CD4-positive, alpha-beta T cell (primary cell): ENCODE measurements around the gene RGS14. TPM values are rescaled to one million over a fixed set of nuclear protein-coding genes. Genes with fewer than 3 reads are reported as not detected.

Source experiments
- ATAC-seq: fragments of 200-7000 bp; cut with Tn5 transposase; one replicate; pipeline ENCODE4 v1.10.0; 2022; ENCODE audit warnings: mild to moderate bottlenecking; ENCODE audit not compliant: poor library complexity
- CTCF ChIA-PET: fragments of 350-600 bp; sonication (Branson Sonifier 250); formaldehyde crosslinking; loops from one replicate; lab custom pipeline; 2021; ENCODE audit warnings: antibody characterized with exemption, inconsistent platforms; lab: Charles Lee
- POLR2A ChIA-PET: fragments of 350-600 bp; sonication (Branson Sonifier 250); formaldehyde crosslinking; loops from one replicate; lab custom pipeline; 2021; ENCODE audit warnings: antibody characterized with exemption, inconsistent platforms; lab: Charles Lee
- DNase-seq, 14 experiments: peaks; one replicate each; pipeline ENCODE4 v3.0.0-alpha.2; 2013 to 2020; ENCODE audit warnings: mixed read lengths in 2 of 14
- H3K27ac ChIP-seq, 2 donors: one replicate each; pipeline versions ENCODE4 v1.5.1 to v1.7.0; 2013; ENCODE audit warnings: low read length in 2 of 2, low read depth in 1 of 2, mild to moderate bottlenecking in 1 of 2
- H3K27me3 ChIP-seq, 2 experiments: 1 replicate in 1 of 2; 2 replicates in 1 of 2; pipeline versions ENCODE4 v1.6.1 to v1.7.0; 2013; ENCODE audit warnings: low read length in 2 of 2, control low read depth in 1 of 2, mild to moderate bottlenecking in 1 of 2, moderate library complexity in 1 of 2; ENCODE audit not compliant: insufficient read depth in 2 of 2, control insufficient read depth in 1 of 2
- H3K36me3 ChIP-seq: one replicate; pipeline ENCODE4 v1.6.1; 2013; ENCODE audit warnings: low read length, control low read depth; ENCODE audit not compliant: insufficient read depth
- H3K4me1 ChIP-seq: one replicate; pipeline ENCODE4 v1.6.1; 2013; ENCODE audit warnings: low read length, control low read depth; ENCODE audit not compliant: insufficient read depth
- H3K4me3 ChIP-seq: one replicate; pipeline ENCODE4 v1.5.1; 2013; ENCODE audit warnings: mild to moderate bottlenecking, low read length, moderate library complexity
- H3K9me3 ChIP-seq, 2 experiments: 1 replicate in 1 of 2; 2 replicates in 1 of 2; pipeline versions ENCODE4 v1.6.1 to v1.7.0; 2013; ENCODE audit warnings: low read length in 2 of 2, mild to moderate bottlenecking in 2 of 2, control low read depth in 1 of 2, moderate library complexity in 1 of 2; ENCODE audit not compliant: control insufficient read depth in 1 of 2, insufficient read depth in 1 of 2
- H3K27ac Mint-ChIP-seq: one replicate; pipeline ENCODE4 v1.8.0; 2020; ENCODE audit warnings: mixed read lengths
- H3K27me3 Mint-ChIP-seq: one replicate; pipeline ENCODE4 v1.8.0; 2021; ENCODE audit warnings: mixed read lengths
- H3K36me3 Mint-ChIP-seq: one replicate; pipeline ENCODE4 v1.8.0; 2021; ENCODE audit warnings: low read depth, mixed read lengths
- H3K4me1 Mint-ChIP-seq: one replicate; pipeline ENCODE4 v1.8.0; 2021; ENCODE audit warnings: low read depth, mixed read lengths
- H3K4me3 Mint-ChIP-seq: one replicate; pipeline ENCODE4 v1.8.0; 2020; ENCODE audit warnings: mild to moderate bottlenecking, mixed read lengths
- H3K9me3 Mint-ChIP-seq: one replicate; pipeline ENCODE4 v1.8.0; 2020; ENCODE audit warnings: mixed read lengths
- CTCF ChIP-seq: fragments of 200-600 bp; IDR thresholded peaks from one replicate; pipeline ENCODE4 v1.8.0; 2022; ENCODE audit warnings: antibody characterized with exemption, mild to moderate bottlenecking
- intact Hi-C, 2 experiments: fragments of 100-400 bp; cut with DNase I in 1 of 2; cut with micrococcal nuclease in 1 of 2; formaldehyde crosslinking; loops; one replicate each; pipeline versions ENCODE4 v1.15.1 to v1.9.0; 2023 to 2025; cut with DNase I, micrococcal nuclease
- total RNA-seq, 174 experiments: library from RNA in 2 of 174; stranded (reverse) in 2 of 174; gene quantifications; one replicate each; pipeline ENCODE4 v1.2.3 and lab custom pipeline; 2021 to 2026

The RGS14 gene
- total RNA-seq, 2 experiments from 2014 or later = 34.7 to 35.3 TPM

DNA sequence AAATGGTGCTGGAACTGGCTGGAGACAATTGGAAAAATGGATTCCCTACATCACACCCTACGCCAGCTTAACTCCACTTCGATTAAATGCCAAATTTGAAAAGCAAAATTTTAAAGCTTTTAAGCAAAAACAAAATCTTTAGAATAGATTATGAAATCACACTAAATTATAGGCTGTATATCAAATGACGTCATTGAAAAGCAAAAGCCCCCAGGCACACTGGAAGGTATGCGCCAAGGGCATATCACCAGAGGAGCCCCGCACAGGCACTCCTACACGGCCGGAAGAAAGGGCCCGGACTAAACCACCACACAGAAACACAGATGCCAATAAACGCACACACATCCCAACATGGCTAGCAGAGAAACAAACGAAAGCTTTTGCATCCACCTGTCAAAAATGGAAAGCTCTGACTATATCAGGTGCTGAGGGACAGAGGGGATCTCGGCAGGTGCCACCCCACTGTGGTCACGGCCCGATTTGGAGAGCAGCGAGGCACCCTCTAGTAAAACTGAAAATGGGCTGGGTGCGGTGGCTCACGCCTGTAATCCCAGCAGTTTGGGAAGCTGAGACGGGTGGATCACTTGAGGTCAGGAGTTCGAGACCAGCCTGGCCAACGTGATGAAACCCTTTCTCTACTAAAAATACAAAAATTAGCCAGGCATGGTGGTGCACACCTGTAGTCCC, 29.0 kb upstream of the RGS14 start:
- Histone ChIP-seq H3K27me3 (no peaks in the 10 kb centered on the region), H3K27ac (no peak overlapping the region), H3K4me3 (no peak overlapping the region), H3K4me1 (peaks cover 7% of the 10 kb centered on the region), H3K36me3 (peaks cover 41% of the 10 kb centered on the region), H3K9me3 (no peaks in the 10 kb centered on the region)
- intact Hi-C loops = no loop called here
- H3K4me1 Mint-ChIP-seq = peaks cover 5% of the 10 kb centered on the region
- no peak for TF ChIP-seq CTCF
- H3K4me3 Mint-ChIP-seq = no peak overlapping the region
- no peak for DNase-seq
- POLR2A ChIA-PET = no interaction called here
- no peaks in the 10 kb centered on the region for H3K9me3 Mint-ChIP-seq
- H3K27me3 Mint-ChIP-seq = no peaks in the 10 kb centered on the region
- CTCF ChIA-PET = no interaction called here
- H3K36me3 Mint-ChIP-seq = peaks cover 55% of the 10 kb centered on the region
- H3K27ac Mint-ChIP-seq = no peak overlapping the region
- ATAC-seq = no peak

DNA sequence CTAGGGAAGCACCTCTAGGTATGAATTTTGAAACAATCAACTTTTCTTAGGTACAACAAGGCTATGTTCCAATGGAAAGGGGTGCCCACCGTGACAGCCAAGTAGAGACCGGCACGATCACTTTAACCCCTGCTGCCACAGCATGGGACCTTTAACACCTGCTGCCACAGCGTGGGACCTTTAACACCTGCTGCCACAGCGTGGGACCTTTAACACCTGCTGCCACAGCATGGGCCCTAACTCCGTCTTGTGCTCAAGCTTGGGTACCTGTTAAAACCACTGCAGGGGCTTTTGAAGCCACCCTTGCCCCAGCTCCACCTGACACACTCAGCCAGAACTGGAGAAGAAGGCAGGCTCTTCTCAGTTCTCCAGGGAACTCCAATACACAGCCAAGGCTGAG, 27.8 kb upstream of the RGS14 start:
- POLR2A ChIA-PET = no interaction called here
- Mint-ChIP-seq H3K9me3 (no peaks in the 10 kb centered on the region), H3K4me1 (peaks cover 5% of the 10 kb centered on the region), H3K36me3 (peaks cover 62% of the 10 kb centered on the region), H3K27ac (no peak overlapping the region), H3K4me3 (no peak overlapping the region), H3K27me3 (no peaks in the 10 kb centered on the region)
- TF ChIP-seq CTCF = no peak
- DNase-seq (no peak), ATAC-seq (no peak)
- Histone ChIP-seq H3K9me3 (no peaks in the 10 kb centered on the region), H3K4me1 (peaks cover 7% of the 10 kb centered on the region), H3K4me3 (no peak overlapping the region), H3K36me3 (peaks cover 53% of the 10 kb centered on the region), H3K27ac (no peak overlapping the region), H3K27me3 (no peaks in the 10 kb centered on the region)
- CTCF ChIA-PET = no interaction called here
- intact Hi-C loops = no loop called here

GRCh38 chr5:177330991-177331842, 26.5 kb upstream of the RGS14 start:
- Mint-ChIP-seq H3K27me3 (no peaks in the 10 kb centered on the region), H3K36me3 (peaks cover 70% of the 10 kb centered on the region), H3K9me3 (no peaks in the 10 kb centered on the region), H3K4me1 (peaks cover 5% of the 10 kb centered on the region), H3K4me3 (no peak overlapping the region), H3K27ac (no peak overlapping the region)
- Histone ChIP-seq H3K27ac (no peak overlapping the region), H3K27me3 (no peaks in the 10 kb centered on the region), H3K36me3 (peaks cover 67% of the 10 kb centered on the region), H3K4me3 (no peak overlapping the region), H3K4me1 (peaks cover 7% of the 10 kb centered on the region), H3K9me3 (no peaks in the 10 kb centered on the region)
- intact Hi-C loops = no loop called here
- no peak for DNase-seq
- CTCF ChIA-PET = no interaction called here
- TF ChIP-seq CTCF = no peak
- no peak for ATAC-seq
- POLR2A ChIA-PET = no interaction called here
